Activated gamma-delta T cell (primary cell): ENCODE measurements around the gene KIF16B.
"Not testable (repeated sequence)": the region's sequence is repeated elsewhere in the genome, so short reads cannot be mapped to it uniquely, and the experiment has no call there.

ENCODE experiments used
- DNase-seq: peaks from one replicate; lab custom pipeline; 2025; lab: John Stamatoyannopoulos, UW
- total RNA-seq, 2 donors: gene quantifications; one replicate each; lab custom pipeline; 2026; lab: John Stamatoyannopoulos, UW

KIF16B gene, protein sequence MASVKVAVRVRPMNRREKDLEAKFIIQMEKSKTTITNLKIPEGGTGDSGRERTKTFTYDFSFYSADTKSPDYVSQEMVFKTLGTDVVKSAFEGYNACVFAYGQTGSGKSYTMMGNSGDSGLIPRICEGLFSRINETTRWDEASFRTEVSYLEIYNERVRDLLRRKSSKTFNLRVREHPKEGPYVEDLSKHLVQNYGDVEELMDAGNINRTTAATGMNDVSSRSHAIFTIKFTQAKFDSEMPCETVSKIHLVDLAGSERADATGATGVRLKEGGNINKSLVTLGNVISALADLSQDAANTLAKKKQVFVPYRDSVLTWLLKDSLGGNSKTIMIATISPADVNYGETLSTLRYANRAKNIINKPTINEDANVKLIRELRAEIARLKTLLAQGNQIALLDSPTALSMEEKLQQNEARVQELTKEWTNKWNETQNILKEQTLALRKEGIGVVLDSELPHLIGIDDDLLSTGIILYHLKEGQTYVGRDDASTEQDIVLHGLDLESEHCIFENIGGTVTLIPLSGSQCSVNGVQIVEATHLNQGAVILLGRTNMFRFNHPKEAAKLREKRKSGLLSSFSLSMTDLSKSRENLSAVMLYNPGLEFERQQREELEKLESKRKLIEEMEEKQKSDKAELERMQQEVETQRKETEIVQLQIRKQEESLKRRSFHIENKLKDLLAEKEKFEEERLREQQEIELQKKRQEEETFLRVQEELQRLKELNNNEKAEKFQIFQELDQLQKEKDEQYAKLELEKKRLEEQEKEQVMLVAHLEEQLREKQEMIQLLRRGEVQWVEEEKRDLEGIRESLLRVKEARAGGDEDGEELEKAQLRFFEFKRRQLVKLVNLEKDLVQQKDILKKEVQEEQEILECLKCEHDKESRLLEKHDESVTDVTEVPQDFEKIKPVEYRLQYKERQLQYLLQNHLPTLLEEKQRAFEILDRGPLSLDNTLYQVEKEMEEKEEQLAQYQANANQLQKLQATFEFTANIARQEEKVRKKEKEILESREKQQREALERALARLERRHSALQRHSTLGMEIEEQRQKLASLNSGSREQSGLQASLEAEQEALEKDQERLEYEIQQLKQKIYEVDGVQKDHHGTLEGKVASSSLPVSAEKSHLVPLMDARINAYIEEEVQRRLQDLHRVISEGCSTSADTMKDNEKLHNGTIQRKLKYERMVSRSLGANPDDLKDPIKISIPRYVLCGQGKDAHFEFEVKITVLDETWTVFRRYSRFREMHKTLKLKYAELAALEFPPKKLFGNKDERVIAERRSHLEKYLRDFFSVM (N-terminal part only)
- total RNA-seq = 19.1 to 29.2 reads per million in 2 donors

DNA sequence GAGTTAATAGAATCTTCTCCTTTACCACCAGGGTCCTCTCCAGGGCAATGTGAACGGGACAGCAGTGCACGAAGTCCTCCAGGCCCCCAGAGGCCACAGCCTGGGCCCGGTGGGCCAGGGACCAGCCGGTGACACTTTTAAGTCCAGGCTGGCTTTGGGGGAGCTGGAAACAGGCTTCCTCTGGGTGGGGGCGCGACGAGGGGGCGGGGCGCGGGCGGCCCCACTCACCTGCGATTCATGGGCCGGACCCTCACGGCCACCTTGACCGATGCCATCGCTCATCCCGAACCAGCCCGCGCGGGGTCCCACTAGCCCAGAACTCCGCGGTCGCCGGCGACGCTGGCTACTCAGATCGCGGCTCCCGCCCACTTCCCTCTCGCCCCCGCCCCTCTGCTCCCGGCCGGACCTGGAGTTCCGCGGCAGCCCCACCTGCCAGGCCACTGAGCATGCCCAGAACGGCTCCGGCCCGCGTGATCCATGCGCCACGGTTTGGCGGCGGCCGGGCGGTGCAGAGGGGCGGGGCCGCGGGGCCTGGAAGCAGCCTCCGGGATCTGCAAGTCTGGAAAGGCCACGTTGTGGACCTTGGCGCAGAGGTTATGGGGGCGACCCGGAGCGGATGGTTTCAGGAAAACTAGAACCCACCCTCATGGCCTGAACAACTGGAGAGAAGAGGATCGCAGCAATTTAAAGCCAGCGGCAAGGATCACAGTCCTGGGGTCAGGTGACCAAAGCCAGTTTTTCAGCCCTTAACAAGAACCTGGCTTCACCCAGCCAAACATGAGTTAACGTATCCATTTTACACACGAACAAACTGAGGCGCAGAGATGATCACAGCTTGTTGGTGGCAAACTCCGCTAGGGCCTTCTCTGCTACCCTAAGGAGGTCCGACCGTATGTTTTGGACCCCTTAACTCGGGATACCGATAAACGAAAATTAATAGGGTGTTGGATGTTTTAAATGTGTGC is at the start of gene KIF16B:
KIF16B (minus strand) TSS at position 448 of the 965 bp plus-strand sequence; CDS start at position 275, 173 bp downstream.
- peak; percentile 61 for DNase-seq

DNA sequence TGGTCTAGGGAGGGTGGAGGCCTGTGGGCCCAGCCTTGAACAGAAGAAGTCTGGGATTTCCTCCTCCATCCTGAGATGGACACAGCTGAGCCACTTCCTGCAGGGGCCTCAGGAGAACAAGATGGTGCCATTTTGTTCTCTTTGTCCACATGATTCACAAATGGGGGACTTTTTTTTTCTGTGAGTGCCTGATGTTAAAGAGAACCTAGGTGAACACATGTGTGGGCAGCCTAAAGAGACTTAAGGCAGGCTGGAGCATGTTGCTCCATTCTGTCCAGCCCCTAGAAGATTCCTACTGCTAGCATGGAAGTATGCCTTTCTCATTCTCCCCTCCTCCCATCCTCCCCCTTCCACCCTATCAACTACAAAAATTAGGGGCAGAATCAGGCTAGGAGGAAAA is 49.3 kb upstream of the KIF16B start:
- DNase-seq = no peak

DNA sequence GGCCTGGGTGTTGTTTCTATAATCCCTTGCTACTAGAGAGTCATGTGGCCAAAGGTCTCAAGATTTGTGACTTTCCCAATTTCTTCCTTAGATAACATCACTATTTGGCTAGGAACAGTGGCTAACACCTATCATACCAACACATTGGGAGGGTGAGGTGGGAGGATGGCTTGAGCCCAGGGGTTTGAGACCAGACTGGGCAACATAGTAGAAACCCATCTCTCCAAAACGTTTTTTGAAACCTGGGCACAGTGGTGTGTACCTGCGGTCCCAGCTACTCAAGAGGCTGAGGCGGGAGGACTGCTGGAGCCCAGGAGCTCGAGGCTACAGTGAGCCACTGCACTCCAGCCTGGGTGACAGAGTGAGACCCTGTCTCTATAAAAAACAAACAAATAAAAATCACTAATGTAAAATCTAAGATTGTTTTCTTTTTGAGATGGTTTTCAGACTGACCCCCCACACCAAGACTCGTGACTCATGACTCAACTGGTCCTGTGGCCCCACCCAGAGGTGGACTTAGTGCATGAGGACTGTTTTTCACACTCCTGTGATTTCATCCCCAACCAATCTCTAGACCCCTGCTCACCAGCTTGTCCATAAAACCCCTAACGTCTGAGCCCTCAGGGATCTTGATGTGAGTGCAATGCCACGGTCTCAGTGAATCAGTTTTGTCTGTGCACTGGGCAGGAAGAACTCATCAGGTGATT is 48.3 kb upstream of the KIF16B start:
- DNase-seq = no peak

DNA sequence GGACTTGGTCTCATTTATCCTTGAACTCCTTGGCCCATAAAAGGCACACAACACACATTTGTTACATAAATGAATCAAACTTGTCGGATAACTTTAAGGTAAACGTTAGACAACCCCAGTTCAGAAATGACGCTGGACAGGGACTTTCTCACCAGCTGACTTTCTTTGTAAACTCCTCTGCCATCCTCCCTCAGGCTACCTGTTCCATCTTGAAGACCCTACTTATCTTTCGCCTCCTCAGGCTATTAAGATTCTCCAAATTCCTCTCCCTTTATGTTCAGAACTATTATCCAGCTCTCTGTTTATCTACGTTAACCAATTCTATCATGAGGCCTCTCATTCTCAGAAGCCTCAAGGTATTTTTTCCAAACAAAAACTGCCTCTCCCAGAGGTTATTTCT is 47.7 kb upstream of the KIF16B start:
- no peak for DNase-seq

DNA sequence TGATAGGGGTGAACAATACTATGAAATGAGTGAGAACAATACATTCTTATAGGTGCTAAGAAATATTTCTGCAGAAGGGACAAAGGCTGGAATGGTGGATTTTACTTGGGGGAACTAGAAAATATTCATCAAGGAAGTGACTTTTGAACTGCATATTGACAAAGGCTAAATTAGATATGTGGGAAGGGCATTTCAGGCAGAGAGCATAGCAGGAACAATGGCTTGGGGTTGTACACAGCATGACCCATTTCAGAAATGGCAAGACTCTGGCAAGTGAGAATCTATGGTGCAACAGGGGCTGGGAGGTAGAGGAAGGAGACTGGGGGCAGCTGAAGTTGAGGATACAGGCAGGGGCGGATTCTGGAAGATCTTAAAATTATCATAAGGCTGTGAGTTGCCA is 46.7 kb upstream of the KIF16B start:
- DNase-seq = no peak

DNA sequence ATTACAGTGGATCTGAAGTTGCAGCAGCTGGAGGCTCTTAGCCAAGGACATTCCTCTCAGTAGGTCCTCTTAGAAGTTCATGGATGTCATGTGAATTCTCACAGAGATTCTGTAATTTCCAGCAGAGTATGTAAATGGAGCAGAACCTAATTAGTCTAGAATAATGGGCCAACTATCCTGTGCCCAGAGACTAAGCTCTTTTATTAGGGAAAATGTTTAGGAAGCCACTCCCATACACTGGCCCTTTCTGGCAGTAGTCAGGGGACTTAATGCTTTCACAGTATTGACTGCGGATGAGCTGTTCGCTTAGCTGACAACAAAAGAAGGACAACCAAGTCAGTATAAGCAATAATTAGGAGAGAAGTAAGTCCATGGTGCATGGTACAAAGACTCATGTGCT is 43.8 kb upstream of the KIF16B start:
- DNase-seq = no peak

DNA sequence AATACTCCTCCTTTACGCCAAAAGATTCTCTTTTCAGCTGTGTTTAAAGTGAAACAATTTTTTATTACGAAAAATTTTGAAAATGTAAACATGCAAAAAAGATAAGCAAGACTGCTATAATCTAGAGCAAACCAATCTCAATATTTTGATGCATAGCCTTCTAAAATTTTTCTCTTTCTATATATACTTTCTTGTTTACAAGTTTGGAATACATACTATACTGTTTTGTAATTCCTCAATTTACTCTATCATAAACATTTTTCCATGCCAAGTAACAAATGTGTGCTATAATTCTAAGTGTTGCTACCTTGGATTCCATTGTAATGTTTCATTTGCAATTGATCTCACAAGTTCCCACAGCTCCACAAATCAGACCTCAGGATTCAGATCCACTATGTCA is 43.1 kb upstream of the KIF16B start:
- DNase-seq = no peak

DNA sequence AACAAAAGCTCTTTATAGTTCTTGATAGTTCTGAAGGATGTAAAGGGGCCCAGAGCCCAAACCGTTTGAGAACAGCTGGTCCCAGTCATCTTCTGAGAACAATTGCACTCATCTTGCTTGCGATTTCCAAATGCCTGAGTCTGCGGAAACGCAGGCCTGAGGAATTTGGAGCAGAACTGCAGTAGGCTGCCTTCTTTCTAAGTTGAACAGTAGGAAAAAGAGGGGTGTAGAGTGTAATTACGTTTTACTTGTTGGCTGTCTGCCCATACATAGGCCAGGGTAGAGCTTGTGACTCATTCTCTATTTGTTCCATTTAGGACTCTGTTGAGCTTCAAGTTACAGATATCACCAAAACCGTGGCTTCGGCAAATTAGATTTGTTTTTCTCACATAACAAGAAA is 42.0 kb upstream of the KIF16B start:
- no peak for DNase-seq

DNA sequence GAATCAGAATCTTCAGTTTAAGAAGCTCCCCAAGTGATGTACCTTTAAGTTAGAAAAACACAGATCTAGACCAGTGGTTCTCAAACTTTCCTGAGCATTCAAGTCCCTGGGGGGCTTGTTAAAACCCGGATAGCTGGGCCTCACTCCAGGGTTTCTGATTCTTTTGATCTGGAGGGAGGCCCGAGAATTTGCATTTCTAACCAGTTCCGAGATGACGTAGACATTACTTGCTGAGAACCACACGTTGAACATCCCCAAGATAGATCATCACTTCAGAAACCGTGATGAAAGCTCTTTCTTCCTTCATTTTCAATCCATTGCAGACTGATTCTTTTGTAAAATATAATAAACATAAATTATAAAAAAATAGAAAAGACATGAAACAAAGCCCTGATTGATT is 40.7 kb upstream of the KIF16B start:
- no peak for DNase-seq

DNA sequence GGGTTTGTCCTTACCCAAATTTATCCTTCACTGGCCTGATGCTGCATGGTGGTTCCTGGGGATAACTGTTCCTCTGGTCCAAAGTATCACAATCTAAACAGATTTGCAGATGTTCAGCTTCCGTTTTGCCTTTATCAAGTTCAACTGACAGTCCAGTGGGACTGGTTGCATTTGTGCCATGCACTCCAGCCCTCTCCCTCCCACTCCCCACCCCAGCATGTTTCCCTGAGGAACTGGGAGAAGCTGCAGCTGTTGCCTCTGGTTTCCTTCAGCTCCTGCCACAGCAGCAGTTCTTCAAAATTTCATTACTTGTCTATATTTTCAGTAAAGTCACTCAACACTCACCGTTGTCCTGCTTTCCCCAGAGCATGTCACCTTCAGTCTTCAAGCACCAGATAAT is 39.5 kb upstream of the KIF16B start:
- no peak for DNase-seq

DNA sequence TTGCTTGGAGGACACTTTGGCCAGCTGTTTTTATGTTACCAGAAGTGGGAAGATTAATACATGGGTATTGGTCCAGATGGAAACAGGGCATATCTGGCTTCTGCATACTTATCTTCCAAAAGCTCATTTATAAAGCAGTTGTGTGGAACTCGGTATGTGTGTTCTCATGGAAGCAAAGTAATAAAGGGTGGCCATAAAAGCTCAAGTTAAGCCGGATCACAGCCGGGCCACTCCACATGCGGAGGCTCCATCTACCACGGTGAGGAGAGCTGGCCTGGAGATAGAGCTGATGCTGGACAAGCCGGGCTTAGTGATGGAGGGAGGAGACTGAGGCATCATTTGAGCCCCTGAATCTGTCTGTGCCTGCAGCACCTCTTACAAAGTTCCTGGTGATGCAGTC is 38.6 kb upstream of the KIF16B start:
- DNase-seq = no peak

DNA sequence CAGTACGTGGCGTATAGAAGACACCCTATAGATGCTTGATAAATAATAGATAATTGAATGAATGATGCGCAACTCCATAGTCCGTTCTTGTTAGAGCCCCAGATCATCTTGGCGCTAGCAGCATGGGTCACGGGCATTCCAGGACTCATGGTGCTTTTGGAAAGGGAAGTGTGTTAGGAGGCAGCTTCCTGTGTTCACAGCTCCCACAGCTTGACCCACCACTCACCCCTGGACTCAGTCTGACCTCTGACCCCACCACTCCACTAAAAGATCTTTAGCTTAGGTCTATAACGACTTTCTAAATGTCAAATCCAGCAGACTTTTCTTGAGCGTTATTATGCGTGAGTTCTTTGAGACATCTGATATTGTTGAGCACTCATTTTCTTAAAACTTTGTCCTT is 35.8 kb upstream of the KIF16B start:
- no peak for DNase-seq

DNA sequence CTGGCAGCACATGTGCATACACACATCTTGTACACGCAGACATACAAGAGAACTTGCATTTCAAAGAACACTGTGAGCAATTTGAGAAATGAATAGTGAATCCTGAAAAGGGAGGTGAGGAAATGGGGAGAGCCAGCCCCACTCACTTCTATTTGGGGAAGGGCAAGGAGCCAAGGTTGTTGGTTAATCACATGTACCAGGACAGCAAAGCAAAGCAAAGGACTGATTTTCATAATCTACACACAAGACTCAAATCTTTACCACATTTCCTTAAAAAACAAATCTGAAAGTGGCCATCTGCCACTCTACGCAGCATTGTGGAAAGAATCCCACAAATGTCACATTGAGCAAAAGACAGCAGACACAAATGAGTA is 35.0 kb upstream of the KIF16B start:
- DNase-seq = no peak

DNA sequence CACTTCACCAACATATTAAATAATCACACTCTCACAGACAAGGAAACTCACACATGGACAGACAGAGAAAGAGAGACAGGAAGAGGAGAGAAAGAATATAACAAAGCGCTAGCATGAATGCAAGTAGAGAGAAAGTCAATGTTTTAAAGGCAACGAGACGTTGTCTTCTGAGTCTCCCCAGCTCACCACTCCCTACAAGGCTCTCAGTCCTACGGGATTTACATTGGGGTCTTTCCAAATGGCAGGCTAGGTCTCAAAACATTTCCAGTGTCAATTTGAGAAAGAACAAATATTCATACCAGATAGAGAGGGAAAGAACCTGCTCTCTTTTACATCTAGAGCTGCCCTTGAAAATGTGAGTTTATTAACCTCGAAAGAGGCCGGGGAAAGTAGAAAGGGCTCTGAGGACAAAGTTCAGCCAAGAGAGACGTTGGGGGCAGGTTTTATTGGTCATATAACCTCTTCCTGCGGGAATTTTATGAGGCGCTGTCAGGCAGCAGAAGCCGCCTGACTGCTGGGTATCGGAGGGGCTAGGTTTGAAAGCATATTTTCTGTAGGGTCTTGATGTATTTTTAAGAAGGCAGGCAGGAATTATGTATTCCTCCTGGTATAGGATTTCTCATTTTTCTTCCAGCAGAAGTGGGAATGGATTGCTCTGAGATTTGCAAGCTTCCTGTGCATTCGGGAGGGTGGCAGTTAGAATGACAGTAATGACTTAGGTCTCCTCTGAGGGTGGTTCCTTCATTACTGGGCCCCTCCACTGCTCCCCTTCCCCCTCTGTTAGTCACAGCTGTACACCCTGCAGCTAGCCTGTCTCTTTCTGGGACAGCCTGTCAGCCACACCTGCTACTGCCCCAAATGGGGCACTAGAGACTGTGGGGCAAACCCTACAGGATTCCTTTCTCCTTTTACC is 34.4 kb upstream of the KIF16B start:
- DNase-seq = no peak

DNA sequence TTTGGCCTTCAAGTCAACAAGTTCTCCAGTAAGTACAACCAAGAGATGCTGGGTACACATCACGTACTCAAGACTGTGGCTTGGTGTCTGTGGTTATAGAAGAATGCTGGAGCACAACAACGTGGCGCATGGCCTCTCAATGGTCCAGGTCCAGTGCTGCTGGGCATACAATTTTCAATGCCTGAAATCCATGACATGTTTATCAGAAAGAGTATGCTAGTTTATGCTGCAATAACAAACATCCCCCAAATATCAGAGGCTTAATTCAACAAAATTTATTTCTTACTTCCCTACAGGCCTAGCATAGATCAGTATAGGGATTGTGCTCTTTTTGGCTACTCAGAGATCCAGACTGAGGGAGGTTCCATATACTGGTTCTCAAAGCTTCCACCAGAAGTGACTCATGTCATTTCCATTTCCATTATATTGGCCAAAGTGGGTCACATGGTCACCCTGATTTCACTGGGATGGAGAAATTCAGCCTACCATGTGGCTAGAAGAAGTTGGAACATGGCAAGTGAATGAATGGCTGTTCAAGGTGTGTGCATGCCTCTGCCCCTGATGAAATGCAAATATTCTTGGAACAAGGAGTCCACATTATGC is 33.3 kb upstream of the KIF16B start:
- DNase-seq = no peak

DNA sequence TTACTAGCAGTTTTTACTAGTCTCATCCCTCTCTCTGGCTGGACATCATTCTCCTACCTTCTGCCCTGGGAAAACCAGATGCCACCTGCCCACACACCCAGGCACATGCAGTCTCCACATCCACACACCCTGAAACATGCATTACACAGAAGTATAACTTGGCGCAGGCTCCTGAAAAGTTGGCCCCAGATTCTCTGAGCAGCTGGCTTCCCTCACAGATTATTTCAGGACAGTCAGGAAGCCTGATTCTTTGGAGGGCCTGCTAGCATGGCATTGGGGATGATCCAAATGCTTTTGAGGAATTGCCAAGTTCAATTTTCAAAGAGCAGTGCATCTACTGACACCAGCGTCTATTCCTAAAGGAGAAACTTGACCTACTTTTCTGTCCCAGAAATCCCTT is 27.8 kb upstream of the KIF16B start:
- no peak for DNase-seq

DNA sequence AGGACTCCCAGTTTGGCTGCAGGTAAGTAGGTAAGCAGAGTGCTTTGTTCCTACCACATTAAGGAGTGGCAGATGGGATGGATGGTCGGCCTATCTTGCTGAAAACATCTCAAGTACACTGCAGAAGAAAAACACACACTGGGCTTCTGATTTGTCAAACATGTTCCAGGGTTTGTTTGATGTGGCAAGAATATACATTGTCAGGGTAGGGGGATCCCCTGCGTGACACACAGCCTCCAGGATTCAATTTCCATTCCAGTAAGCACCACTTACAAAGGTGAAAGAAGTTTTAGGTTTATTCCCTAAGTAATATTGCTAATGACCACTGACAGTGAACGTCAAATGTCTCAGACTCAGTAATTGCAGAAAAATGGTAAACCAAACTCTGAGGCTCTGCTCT is 26.0 kb upstream of the KIF16B start:
- no peak for DNase-seq

DNA sequence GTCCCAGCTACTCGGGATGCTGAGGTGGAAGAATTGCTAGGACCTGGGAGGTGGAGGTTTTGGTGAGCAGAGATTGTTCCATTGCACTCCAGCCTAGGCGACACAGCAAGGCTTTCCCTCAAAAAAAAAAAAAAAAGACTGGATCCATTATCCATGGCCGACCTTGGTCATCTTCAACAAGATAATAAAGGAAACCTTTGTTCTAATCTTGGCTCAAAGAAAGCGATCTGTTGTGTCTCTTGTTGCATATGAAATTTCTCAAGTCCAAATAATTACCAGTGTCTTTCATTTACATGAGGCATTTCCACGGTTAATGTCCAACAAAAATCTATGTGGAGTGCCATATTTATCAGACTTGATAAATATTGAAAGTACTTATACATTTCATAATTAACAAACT is 23.7 kb upstream of the KIF16B start:
- no peak for DNase-seq

DNA sequence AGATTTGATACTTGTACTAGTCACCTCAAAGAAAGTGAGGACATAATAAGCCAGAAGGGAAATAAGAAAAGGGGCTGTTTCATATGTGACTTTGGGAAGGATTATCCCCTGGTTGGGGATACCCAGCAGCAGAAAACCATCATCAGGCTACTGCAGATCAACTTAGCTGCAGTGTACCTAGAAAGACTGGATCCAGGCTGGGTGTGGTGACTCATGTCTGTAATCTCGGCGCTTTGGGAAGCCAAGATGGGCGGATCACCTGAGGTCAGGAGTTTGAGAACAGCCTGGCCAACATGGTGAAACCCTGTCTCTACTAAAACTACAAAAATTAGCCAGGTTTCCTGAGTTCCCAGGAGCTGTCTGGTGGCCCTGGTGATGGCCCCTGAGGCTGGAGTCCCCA is 23.2 kb upstream of the KIF16B start:
- DNase-seq = not testable (repeated sequence)
